Endodermal cell (in vitro differentiated cells): ENCODE results near the gene ZC3H4. TPM values are rescaled to one million over a fixed set of nuclear protein-coding genes. Genes with fewer than 3 reads are reported as not detected.

Experiments
- DNase-seq: peaks from one replicate; pipeline ENCODE4 v3.0.0-alpha.2; 2017
- H3K27ac ChIP-seq: 2 replicates; pipeline ENCODE4 v1.5.1; 2013; ENCODE audit warnings: mild to moderate bottlenecking, low read depth, low read length, moderate library complexity
- H3K27me3 ChIP-seq: 2 replicates; pipeline ENCODE4 v1.6.1; 2013; ENCODE audit warnings: mild to moderate bottlenecking, low read length, moderate library complexity; ENCODE audit not compliant: insufficient read depth, control insufficient read depth, poor library complexity, severe bottlenecking
- H3K36me3 ChIP-seq: 2 replicates; pipeline ENCODE4 v1.7.0; 2013; ENCODE audit warnings: mild to moderate bottlenecking, low read length, moderate library complexity; ENCODE audit not compliant: control insufficient read depth, insufficient read depth
- H3K4me1 ChIP-seq: one replicate; pipeline ENCODE4 v1.7.0; 2013; ENCODE audit warnings: low read length; ENCODE audit not compliant: control insufficient read depth, insufficient read depth
- H3K4me3 ChIP-seq: 2 replicates; pipeline ENCODE4 v1.5.1; 2013; ENCODE audit warnings: mild to moderate bottlenecking, low read length, moderate library complexity
- H3K9ac ChIP-seq: 2 replicates; pipeline ENCODE4 v1.6.1; 2013; ENCODE audit warnings: mild to moderate bottlenecking, low read length, moderate library complexity; ENCODE audit not compliant: poor library complexity, severe bottlenecking; ENCODE audit errors: extremely low read depth
- H3K9me3 ChIP-seq: 2 replicates; pipeline ENCODE4 v1.6.1; 2013; ENCODE audit warnings: mild to moderate bottlenecking, low read length, moderate library complexity; ENCODE audit not compliant: control insufficient read depth
- H3K27ac Mint-ChIP-seq: 2 replicates; pipeline ENCODE4 v1.8.0; 2020; ENCODE audit warnings: mixed read lengths
- H3K27me3 Mint-ChIP-seq: 2 replicates; pipeline ENCODE4 v1.8.0; 2021; ENCODE audit warnings: mild to moderate bottlenecking, mixed read lengths; ENCODE audit not compliant: insufficient read depth
- H3K36me3 Mint-ChIP-seq: 2 replicates; pipeline ENCODE4 v1.8.0; 2020; ENCODE audit warnings: low read depth, mixed read lengths
- H3K4me1 Mint-ChIP-seq: 2 replicates; pipeline ENCODE4 v1.8.0; 2020; ENCODE audit warnings: mixed read lengths
- H3K4me3 Mint-ChIP-seq: 2 replicates; pipeline ENCODE4 v1.8.0; 2020; ENCODE audit warnings: mild to moderate bottlenecking, moderate library complexity, mixed read lengths
- H3K9me3 Mint-ChIP-seq: 2 replicates; pipeline ENCODE4 v1.8.0; 2020; ENCODE audit warnings: mild to moderate bottlenecking, mixed read lengths
- WGBS, 2 experiments: methylation state at CpG; one replicate each; pipeline versions ENCODE4 v1.1.5 to v1.1.7; 2013; ENCODE audit warnings: missing lambda C conversion rate in 2 of 2, mixed read lengths in 1 of 2; ENCODE audit not compliant: insufficient coverage in 1 of 2, insufficient read length in 1 of 2; 5-methylcytosine and 5-hydroxymethylcytosine counted together
- total RNA-seq, 2 donors: library from RNA; stranded (reverse); fragmentation: NEBNext Ultra II Directional in 1 of 2; extraction: Animal tissue kit (Norgen Biotek cat#: 25700) in 1 of 2; gene quantifications; 2 replicates in 1 of 2; 3 replicates in 1 of 2; pipeline ENCODE4 v1.2.1, GENCODE V29; 2021
- TF ChIP-seq, protein P1 (sequence below): fragments of 200-600 bp; sonication (generic); conservative IDR thresholded peaks from 2 replicates; pipeline ENCODE4 v1.5.0; 2021; ENCODE audit warnings: antibody characterized with exemption, mild to moderate bottlenecking

ZC3H4 gene
- total RNA-seq, 2 donors from 2014 or later = 64.9 to 82.5 TPM

DNA sequence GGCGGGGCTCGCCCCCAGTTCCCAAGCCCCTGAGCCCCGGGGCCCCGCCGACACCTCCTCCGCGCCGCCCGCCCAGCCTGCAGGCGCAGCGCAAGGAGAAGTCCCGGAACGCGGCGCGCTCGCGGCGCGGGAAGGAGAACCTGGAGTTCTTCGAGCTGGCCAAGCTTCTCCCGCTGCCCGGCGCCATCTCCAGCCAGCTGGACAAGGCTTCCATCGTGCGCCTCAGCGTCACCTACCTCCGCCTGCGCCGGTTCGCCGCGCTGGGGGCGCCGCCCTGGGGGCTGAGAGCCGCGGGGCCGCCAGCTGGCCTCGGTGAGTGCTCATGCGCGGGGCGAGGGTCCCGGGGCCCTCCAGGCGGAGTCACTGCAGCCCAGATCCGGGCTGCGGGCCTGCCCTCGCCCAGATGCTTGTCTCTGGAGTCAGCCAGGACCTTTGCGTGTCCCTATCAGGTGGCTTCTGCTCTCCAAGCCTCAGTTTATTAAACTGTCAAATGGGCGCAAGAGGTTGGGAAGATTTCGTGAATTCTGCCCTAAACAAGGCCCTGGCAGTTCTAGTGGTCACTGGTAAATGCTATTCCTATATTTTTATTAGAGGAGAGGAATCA is 91.9 kb downstream of the ZC3H4 start:
- Mint-ChIP-seq H3K4me1 (peaks cover 9% of the 10 kb centered on the region), H3K4me3 (peak overlapping the region; percentile 28), H3K27me3 (peaks cover 81% of the 10 kb centered on the region), H3K36me3 (no peaks in the 10 kb centered on the region), H3K27ac (no peak overlapping the region), H3K9me3 (no peaks in the 10 kb centered on the region)
- Histone ChIP-seq H3K36me3 (no peaks in the 10 kb centered on the region), H3K9me3 (no peaks in the 10 kb centered on the region), H3K4me1 (no peaks in the 10 kb centered on the region), H3K27me3 (peaks cover 66% of the 10 kb centered on the region), H3K4me3 (no peak overlapping the region), H3K27ac (no peak overlapping the region), H3K9ac (no peak overlapping the region)
- WGBS, 2 experiments = 7 to 9% methylated on average over 33 to 50 of the region's 50 CpGs
- peak; percentile 85 for DNase-seq
- TF ChIP-seq, protein P1, sequence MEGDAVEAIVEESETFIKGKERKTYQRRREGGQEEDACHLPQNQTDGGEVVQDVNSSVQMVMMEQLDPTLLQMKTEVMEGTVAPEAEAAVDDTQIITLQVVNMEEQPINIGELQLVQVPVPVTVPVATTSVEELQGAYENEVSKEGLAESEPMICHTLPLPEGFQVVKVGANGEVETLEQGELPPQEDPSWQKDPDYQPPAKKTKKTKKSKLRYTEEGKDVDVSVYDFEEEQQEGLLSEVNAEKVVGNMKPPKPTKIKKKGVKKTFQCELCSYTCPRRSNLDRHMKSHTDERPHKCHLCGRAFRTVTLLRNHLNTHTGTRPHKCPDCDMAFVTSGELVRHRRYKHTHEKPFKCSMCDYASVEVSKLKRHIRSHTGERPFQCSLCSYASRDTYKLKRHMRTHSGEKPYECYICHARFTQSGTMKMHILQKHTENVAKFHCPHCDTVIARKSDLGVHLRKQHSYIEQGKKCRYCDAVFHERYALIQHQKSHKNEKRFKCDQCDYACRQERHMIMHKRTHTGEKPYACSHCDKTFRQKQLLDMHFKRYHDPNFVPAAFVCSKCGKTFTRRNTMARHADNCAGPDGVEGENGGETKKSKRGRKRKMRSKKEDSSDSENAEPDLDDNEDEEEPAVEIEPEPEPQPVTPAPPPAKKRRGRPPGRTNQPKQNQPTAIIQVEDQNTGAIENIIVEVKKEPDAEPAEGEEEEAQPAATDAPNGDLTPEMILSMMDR = no peak

DNA sequence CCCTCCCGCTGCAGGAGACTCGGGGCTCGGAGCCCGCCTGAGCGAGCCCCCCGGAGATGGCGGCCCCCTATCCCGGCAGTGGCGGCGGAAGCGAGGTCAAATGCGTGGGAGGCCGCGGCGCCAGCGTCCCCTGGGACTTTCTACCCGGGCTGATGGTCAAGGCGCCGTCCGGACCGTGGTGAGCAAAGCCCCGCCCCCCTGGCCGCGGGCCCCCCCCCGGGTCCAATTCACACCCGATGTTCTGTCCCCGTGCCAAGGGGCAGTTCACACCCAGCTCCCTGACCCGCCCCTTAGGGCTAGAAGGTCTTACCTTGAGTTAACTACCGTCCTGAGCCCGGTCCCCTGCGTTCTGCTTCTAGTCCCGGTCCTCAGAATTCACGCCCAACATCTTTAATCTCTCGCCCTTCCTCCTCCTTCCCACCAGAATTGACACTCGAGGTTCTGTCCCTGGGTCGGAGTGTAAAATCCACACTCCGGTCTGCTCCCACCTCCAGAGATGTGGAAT is 92.5 kb downstream of the ZC3H4 start:
- Mint-ChIP-seq H3K36me3 (no peaks in the 10 kb centered on the region), H3K27ac (no peak overlapping the region), H3K4me1 (peaks cover 9% of the 10 kb centered on the region)

GRCh38 chr19:47020132-47020805 is 93.3 kb downstream of the ZC3H4 start:
- 0 to 3% methylated on average over 2 to 61 of the region's 62 CpGs for WGBS, 2 experiments
- H3K9ac ChIP-seq = no peak overlapping the region
- H3K9me3 ChIP-seq = no peaks in the 10 kb centered on the region
- Mint-ChIP-seq H3K36me3 (no peaks in the 10 kb centered on the region), H3K9me3 (no peaks in the 10 kb centered on the region), H3K27me3 (peaks cover 73% of the 10 kb centered on the region), H3K4me1 (peaks cover 9% of the 10 kb centered on the region), H3K27ac (no peak overlapping the region), H3K4me3 (peak overlapping the region; percentile 42)
- H3K27me3 ChIP-seq = peaks cover 66% of the 10 kb centered on the region
- no peak overlapping the region for H3K27ac ChIP-seq
- TF ChIP-seq, protein P1 = no peak
- no peaks in the 10 kb centered on the region for H3K4me1 ChIP-seq
- no peaks in the 10 kb centered on the region for H3K36me3 ChIP-seq
- peak; percentile 62 for DNase-seq
- H3K4me3 ChIP-seq = no peak overlapping the region

More for the DNA sequence above, 92.5 kb downstream of the ZC3H4 start:
- Histone ChIP-seq H3K27ac (no peak overlapping the region), H3K9me3 (no peaks in the 10 kb centered on the region), H3K4me3 (no peak overlapping the region), H3K36me3 (no peaks in the 10 kb centered on the region), H3K9ac (no peak overlapping the region), H3K27me3 (peaks cover 66% of the 10 kb centered on the region), H3K4me1 (no peaks in the 10 kb centered on the region)
- peaks cover 77% of the 10 kb centered on the region for H3K27me3 Mint-ChIP-seq
- 0 to 2% methylated on average over 4 to 37 of the region's 37 CpGs for WGBS, 2 experiments
- peak overlapping the region; percentile 28 for H3K4me3 Mint-ChIP-seq
- peak; percentile 83 for DNase-seq
- H3K9me3 Mint-ChIP-seq = no peaks in the 10 kb centered on the region
- TF ChIP-seq, protein P1 = no peak
